AG04450 (cell line): Measurements from ENCODE around the gene PTX4. TPM values are rescaled to one million over a fixed set of nuclear protein-coding genes. Genes with fewer than 3 reads are reported as not detected.

ENCODE experiments used
- CTCF ChIA-PET: fragments of 300-600, 350-600 bp; formaldehyde crosslinking; extraction: SDS; loops from one replicate; lab custom pipeline; 2022; ENCODE audit warnings: antibody characterized with exemption, inconsistent platforms; lab: Charles Lee
- POLR2A ChIA-PET: fragments of 350-600 bp; formaldehyde crosslinking; extraction: SDS; loops from one replicate; lab custom pipeline; 2021; ENCODE audit warnings: antibody characterized with exemption, inconsistent platforms; lab: Yijun Ruan, JAX
- DNase-seq: peaks from one replicate; pipeline ENCODE4 v3.0.0-alpha.2; 2011; ENCODE audit warnings: low read depth, low spot score
- H3K27ac ChIP-seq: one replicate; pipeline ENCODE4 v1.5.1; 2012; ENCODE audit warnings: low read depth, low read length, control low read depth
- H3K27me3 ChIP-seq: one replicate; pipeline ENCODE4 v1.6.0; 2012; ENCODE audit warnings: low read length; ENCODE audit not compliant: control insufficient read depth, insufficient read depth
- H3K4me3 ChIP-seq: 2 replicates; pipeline ENCODE4 v1.5.1; 2011; ENCODE audit warnings: mild to moderate bottlenecking, low read depth, low read length, control low read depth
- H3K9me3 ChIP-seq: 2 replicates; pipeline ENCODE4 v1.5.1; 2012; ENCODE audit warnings: low read length; ENCODE audit not compliant: control insufficient read depth, insufficient read depth
- polyA plus RNA-seq: library from polyadenylated mRNA; depleted of rRNA; stranded (reverse); fragments of >200 nt; gene quantifications from 2 replicates; pipeline ENCODE4 v1.2.3, GENCODE V29; 2011
- TF ChIP-seq, protein P1 (sequence below): IDR thresholded peaks from 2 replicates; pipeline ENCODE4 v1.5.1; 2011; ENCODE audit warnings: low read depth, low read length, control low read depth, inconsistent platforms

The PTX4 gene
- polyA plus RNA-seq, 1 experiment: not detected

DNA sequence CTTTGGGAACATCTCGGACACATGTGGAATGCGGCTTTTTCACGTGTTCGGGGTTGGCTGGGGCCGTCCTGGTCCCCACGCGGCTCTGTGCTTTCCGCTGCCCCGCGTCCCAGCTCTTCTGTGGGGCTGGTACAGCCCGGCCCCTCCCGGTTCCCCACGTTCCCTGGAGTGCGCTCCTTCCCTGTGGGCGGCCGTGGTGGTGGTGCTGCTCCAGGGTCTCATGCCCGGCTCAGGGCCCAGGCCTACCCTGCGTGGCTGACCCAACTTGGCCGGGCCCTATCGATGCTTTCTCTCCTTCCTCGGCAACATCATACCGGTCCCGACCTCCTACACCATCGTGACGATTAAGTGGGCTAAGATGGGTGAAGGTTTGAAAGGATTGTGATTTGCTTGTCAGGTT is 7.7 kb upstream of the PTX4 start:
- no peak overlapping the region for H3K27ac ChIP-seq
- POLR2A ChIA-PET: no interaction called here
- H3K27me3 ChIP-seq: no peaks in the 10 kb centered on the region
- CTCF ChIA-PET: no interaction called here
- H3K9me3 ChIP-seq: no peaks in the 10 kb centered on the region; the same call in 1 of the 2 replicates
- H3K4me3 ChIP-seq: no peak overlapping the region
- TF ChIP-seq, protein P1, sequence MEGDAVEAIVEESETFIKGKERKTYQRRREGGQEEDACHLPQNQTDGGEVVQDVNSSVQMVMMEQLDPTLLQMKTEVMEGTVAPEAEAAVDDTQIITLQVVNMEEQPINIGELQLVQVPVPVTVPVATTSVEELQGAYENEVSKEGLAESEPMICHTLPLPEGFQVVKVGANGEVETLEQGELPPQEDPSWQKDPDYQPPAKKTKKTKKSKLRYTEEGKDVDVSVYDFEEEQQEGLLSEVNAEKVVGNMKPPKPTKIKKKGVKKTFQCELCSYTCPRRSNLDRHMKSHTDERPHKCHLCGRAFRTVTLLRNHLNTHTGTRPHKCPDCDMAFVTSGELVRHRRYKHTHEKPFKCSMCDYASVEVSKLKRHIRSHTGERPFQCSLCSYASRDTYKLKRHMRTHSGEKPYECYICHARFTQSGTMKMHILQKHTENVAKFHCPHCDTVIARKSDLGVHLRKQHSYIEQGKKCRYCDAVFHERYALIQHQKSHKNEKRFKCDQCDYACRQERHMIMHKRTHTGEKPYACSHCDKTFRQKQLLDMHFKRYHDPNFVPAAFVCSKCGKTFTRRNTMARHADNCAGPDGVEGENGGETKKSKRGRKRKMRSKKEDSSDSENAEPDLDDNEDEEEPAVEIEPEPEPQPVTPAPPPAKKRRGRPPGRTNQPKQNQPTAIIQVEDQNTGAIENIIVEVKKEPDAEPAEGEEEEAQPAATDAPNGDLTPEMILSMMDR: no peak
- DNase-seq: no peak

DNA sequence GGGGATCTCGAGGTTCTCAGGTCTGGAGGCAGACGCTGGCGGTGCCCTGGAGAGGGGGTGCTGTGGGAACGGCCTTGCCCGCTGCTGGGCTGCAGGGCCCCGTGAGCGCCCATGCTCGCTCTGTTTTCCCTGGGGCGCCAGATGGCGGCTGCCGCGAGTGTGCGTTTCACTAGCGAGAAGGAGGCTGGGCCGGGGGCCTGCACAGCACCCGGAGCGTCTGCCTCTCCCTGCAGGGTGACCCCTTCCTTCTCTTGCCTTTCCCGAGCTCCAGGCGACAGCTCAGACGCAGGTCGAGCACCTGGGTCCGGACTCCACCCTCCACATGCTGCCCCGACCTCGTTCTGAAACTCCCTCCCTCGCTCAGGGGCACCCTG is 7.1 kb upstream of the PTX4 start:
- ChIA-PET POLR2A (no interaction called here), CTCF (no interaction called here)
- TF ChIP-seq, protein P1: no peak
- DNase-seq: no peak
- H3K27me3 ChIP-seq: no peaks in the 10 kb centered on the region
- no peaks in the 10 kb centered on the region; the same call in 1 of the 2 replicates for H3K9me3 ChIP-seq
- no peak overlapping the region for H3K27ac ChIP-seq
- H3K4me3 ChIP-seq: no peak overlapping the region

- Histone ChIP-seq H3K27me3 (no peaks in the 10 kb centered on the region), H3K4me3 (no peak overlapping the region), H3K27ac (no peak overlapping the region), H3K9me3 (no peaks in the 10 kb centered on the region; the same call in 1 of the 2 replicates)
- TF ChIP-seq, protein P1: no peak
- POLR2A ChIA-PET: interaction anchor here (1.4 kb wide), 1 partner anchor 183 kb away, joined by 3 read pairs; the partner anchor contains the start of gene JPT2
- CTCF ChIA-PET: no interaction called here
- DNase-seq: no peak
Observed at GRCh38 chr16:1495211-1495888, 6.6 kb upstream of the PTX4 start.

- Histone ChIP-seq H3K9me3 (no peaks in the 10 kb centered on the region; the same call in 1 of the 2 replicates), H3K27ac (peak overlapping the region; percentile 11), H3K27me3 (no peaks in the 10 kb centered on the region), H3K4me3 (peak overlapping the region; percentile 75)
- DNase-seq: no peak
- POLR2A ChIA-PET: interaction anchor here (1.4 kb wide), 1 partner anchor 183 kb away, joined by 3 read pairs; the partner anchor contains the start of gene JPT2
- TF ChIP-seq, protein P1: no peak
- CTCF ChIA-PET: no interaction called here
Observed at GRCh38 chr16:1494711-1495110, 6.0 kb upstream of the PTX4 start.

DNA sequence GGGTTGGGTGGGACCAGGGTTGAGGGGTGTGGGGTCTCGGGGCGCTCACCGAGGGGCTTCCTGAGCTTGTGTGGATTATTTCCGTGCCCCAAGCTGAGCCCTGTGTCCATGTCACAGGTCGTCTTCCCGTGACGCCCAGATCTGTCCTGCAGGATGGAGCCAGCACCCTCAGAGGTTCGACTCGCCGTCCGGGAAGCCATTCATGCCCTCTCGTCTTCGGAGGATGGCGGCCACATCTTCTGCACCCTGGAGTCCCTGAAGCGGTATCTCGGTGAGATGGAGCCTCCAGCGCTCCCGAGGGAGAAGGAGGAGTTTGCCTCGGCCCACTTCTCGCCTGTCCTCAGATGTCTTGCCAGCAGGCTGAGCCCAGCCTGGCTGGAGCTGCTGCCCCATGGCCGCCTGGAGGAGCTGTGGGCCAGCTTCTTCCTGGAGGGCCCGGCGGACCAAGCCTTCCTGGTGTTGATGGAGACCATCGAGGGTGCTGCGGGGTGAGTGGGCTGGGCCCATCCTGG is 5.4 kb upstream of the PTX4 start:
- TF ChIP-seq, protein P1: peak; percentile 71
- Histone ChIP-seq H3K27ac (peak overlapping the region; percentile 11), H3K9me3 (no peaks in the 10 kb centered on the region; the same call in 1 of the 2 replicates), H3K4me3 (peak overlapping the region; percentile 75), H3K27me3 (no peaks in the 10 kb centered on the region)
- DNase-seq: peak; percentile 34
- ChIA-PET CTCF (interaction anchor here (1.3 kb wide), 1 partner anchor 21 kb away, joined by 6 read pairs; no protein-coding TSS in a partner anchor), POLR2A (interaction anchor here (1.1 to 1.4 kb wide), 2 partner anchors 73 to 184 kb away, joined by 3 read pairs; partner anchors contain the start of gene JPT2)
